GM19463 (cell line): ENCODE measurements around the gene PLA2G12B.

ENCODE experiments used
- ATAC-seq: cut with Tn5 transposase; IDR thresholded peaks from one replicate; pipeline ENCODE4 v1.9.1; 2021; ENCODE audit warnings: mild to moderate bottlenecking, moderate library complexity; ENCODE audit not compliant: unreplicated experiment

The PLA2G12B gene

DNA sequence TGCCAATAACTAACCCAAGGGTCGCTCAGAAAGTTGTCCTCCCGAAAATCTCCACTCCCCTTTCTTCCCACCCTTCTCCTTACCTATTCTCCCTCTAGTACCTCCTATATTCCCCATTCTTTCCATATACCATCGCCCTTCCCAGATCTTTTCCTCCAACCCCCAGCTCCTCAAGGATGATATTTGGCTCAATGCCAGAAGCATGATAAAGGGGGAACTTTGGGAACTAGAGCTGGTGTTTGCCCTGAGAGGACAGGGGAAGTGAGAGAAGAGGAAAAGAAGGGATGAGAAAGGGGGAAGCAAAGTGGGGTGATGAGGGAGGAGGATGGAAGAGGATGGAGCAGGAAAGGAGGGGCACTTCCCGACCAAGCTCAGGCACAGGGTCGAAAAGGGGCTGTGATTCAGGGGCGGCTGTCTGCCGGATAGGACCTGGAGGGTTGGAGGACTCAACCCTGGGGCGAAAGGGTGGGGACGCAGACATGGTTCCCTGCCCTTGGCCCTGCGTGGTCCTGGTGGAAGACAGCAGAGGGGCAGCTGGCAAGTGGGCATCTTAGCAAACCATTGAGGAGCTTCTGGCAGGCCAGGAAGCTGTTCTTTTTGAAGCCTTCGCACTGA, 59.3 kb downstream of the PLA2G12B start:
- no peak for ATAC-seq

DNA sequence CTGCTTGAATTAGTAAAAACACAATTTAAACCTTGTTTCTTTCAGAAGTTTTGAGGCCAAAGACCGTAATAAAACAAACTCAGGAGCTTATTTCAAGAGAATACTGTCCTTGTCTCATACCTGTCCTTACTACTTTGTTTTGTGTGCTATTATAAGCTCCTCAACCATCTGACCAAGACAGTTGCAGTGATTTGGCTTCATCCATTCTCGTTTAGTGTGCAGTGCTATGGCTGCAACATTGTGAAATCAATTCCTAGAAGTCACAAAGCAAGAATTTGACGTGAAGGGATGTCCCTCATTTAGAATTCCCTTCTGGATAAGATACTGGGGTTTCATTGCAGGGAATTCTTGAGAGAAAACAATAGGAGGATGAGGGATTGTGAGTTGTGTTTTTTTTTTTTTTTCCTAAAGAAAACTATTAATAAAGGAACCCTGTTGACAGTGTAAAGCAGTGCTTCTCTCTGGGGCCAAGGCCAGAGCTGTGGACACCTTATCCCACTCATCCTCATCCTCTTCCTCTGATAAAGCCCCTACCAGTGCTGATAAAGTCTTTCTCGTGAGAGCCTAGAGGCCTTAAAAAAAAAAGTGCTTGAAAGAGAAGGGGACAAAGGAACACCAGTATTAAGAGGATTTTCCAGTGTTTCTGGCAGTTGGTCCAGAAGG, 61.3 kb downstream of the PLA2G12B start, which contains the start of gene OIT3:
TSS of gene OIT3 (plus strand) at position 604 of the 663 bp plus-strand sequence. CDS start 60 bp downstream, outside the sequence.
- no peak for ATAC-seq

DNA sequence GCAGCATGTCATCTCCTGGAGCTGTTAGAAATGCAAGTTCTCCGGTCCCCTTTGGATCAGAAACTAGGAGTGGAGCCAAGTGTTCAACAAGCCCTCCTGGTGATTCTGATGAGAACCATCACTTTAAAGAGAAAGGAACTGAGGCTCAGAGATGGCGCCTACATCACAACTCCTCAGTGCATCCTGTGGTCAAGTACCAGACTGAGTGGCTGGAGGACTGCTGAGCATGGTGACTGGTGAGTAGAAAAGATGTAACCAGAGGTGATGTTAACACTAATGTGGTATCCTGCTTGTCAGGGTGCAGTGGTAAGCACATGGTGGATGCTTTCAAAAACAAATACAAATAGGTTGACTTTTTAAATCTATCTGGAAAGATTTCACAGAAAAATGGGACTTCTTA, 64.5 kb downstream of the PLA2G12B start:
- ATAC-seq, result no peak

DNA sequence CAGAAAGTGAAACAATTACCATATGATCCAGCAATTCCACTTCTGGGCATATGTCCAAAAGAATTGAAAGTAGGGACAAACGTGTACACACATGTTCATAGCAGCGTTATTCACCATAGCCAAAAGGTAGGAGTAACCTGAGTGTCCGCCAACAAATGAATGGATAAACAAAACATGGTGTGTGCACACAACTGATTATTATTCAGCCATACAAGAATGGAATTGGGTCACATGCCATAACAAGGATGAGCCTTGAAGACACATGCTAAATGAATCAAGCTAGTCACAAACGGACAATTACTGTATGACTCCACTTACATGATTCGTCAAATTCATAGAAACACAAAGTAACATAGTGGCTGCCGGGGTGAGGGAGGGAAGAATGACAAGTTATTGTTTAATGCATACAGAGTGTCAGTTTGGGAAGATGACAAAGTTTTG, 65.2 kb downstream of the PLA2G12B start:
- no peak for ATAC-seq

DNA sequence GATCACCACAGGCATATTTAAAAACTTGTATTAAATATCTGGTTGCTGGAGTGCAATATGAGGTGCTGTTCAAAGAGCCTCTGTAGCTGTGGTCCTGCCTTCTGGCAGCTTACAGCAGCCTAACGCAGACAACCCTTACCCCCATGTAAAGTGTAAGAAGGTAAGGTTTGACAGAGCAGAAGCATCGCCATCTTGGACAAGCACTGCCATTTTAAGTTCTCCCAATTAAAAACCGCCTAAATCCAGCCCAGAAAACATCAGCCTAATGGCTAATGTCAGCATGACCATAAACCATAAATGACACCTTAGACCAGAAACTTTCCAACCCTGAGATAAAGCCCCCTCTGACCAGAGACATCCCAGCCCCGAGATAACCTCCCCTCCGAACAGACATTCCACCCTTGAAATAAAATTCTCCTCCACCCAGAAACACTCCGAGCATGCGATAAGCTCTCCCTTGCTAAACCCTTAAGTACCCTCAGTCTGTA, 66.4 kb downstream of the PLA2G12B start:
- no peak for ATAC-seq

DNA sequence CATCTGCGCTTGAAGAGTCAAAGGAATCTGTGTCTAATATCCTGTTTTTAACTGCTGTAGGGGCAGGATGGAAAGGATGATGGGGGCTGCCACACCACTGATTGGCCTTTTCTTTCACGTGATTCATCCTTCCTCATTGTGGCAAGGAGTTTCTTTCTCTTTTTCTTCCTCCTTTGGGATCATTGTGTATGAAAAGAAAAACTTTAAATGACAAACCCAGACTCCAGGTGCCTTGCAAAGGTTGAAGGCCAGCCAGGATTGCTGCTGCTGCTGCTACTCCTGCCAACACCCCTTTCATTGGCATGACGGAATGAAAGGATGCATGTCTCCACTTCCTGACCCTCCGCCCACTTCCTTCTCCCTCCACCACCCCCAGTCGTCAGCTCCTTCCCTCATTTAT, 67.6 kb downstream of the PLA2G12B start:
- ATAC-seq, result no peak

DNA sequence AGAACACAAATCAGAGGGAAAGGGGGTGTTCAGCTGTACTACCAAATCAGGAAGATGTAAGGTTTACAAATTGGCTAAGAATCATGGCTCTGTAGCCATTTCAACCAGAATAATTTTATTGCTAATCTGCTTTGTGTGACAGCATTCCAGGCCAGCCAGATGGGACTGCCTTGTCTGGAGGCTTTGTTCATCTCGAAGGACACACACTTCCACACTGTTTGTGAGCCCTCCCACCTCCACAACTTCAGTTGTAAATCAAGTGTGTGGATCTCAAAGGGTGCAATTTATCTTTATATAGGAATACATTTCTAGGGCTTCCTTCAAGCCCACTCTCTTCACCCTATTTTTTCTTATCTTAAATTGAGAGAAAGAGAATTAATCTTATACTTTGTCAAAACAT, 68.0 kb downstream of the PLA2G12B start:
- ATAC-seq, result no peak

DNA sequence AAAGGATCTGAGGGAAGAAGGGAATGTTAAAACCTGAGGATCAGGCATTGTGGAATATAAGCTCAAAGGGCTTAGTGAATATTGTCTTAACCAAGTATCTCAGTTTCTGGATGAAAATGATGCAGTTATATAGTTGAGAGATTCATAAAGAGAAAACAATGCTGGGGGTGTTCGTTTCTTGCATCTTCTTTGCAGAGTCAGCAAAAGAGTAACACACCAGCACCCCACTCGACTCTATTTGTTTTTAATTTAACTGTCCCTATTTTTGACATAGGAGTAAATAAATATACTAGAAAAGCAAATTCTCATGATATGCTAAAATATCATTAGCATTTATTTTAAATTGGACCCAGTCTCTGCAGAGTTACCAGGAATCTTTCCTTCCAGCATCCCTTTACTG, 68.7 kb downstream of the PLA2G12B start:
- ATAC-seq, result no peak
